PC-9 (cell line): ENCODE results near the gene PDE7B.

Experiments
- CTCF ChIP-seq: fragments of 200-600 bp; sonication (generic); conservative IDR thresholded peaks from 2 replicates; pipeline ENCODE4 v1.6.1; 2017; ENCODE audit warnings: mixed run types, antibody characterized with exemption, mild to moderate bottlenecking, moderate library complexity
- EZH2 ChIP-seq: fragments of 200-600 bp; sonication (generic); IDR thresholded peaks from 2 replicates; pipeline ENCODE4 v1.8.0; 2017; ENCODE audit warnings: antibody characterized with exemption, low read depth

GRCh38 chr6:135999393-135999792, 147.9 kb downstream of the PDE7B start:
- TF ChIP-seq CTCF = no peak
- TF ChIP-seq EZH2 = no peak
